Hepatic stellate cell (primary cell): Measurements from ENCODE around the gene TRIO.
A peak's percentile ranks its signal among the peaks of the same experiment; 100 is the strongest.

Experiments used
- DNase-seq: peaks from one replicate; pipeline ENCODE4 v3.0.0; 2011; ENCODE audit warnings: low spot score

TRIO gene

DNA sequence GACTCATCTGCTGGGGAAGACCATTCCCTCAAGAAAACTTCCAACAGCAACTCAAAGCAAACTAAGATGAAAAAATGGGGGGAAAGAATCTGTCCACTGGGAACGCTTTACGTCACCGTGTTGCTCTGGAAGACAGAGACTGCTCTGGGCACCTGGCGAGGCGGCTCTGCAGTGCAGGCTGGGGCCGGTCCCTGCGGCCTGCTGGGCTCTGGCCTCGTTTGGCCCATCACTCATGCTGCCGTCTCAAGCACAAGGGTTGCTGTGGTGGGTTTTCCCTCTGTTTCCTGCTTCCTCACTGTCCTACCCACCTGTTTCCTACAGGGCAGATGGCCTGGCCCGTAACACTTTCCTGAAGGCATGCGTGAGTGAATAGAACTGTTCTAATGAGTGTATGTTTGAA, 345.6 kb downstream of the TRIO start:
- no peak for DNase-seq

DNA sequence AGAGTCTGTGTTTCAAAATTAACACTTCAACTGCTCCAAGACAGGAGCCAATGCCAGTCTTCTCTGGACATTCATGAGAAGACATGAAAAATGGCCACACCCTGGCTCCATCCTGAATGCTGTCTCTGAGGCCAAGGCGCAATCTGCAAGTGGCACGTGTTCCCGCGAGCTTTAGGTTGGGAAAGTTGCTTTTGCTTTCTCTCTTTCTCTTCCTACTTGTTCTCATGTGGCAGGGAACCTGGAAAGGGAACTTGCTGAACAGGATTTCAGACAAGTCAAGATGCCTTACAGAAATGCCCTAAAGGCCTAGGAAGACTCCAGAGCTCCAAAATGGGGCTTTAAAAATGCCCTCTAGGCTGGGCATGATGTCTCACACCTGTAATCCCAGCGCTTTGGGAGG, 346.5 kb downstream of the TRIO start:
- no peak for DNase-seq

DNA sequence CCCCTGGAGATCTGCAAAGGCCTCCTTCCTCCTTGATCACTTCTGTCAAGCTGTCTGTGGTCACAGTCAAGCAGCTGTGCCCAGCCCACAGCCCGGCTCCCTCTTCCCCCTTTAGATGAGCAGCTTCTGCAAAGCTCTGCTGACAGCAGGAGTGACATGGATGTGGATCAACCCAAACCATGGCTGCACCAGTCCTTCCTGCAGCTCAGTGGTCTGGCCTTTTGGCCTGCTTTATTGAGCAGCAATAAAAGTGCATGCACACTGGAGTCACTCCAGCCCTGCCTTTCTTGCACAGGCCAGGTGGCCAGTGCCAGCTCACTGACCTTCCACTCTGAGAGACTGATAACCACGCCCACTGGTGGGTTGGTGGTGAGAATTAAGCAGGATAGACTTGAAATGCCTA, 347.2 kb downstream of the TRIO start:
- no peak for DNase-seq

DNA sequence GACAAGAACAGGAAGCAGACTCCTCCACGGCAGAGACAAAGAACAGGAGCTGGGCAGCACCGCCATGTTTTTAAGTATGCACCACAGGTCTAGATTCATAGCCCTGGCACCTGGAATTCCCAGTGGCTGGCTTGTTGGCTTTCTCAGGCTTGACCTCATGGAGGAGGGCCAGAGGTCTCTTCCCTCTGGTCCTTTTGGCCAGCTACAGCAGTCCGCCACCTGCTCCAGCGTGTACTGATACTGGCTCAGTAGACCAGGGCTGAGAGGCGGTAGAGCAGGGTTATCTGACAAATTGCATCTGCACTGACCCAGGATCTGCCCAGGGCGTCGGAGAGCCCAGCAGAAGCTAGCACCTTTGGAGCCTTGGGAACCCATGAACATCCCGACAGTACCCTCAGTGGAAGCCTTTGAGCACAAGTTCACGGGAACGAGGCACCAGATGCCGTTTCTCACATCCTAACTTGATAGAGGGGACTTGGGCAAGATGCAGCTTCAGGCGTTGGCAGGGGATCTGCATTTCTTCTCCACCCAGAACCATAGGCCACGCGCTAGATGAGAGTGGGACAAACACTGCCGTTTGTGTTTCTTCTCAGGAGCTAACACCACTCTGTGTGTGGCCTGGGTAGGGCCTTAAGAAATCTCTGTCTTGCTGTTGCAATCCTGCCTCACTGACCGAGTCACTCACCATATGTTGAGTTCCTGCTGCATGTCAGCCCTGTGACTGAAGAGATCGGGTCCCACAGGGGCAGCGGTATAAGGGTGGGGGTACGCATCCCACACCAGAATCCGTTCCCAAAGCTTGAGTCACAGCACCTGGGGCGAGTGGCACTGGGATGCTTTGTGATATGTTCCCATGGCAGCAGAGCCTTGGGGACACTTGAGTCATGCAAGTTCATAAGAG, 348.1 kb downstream of the TRIO start:
- peak; percentile 38 for DNase-seq

DNA sequence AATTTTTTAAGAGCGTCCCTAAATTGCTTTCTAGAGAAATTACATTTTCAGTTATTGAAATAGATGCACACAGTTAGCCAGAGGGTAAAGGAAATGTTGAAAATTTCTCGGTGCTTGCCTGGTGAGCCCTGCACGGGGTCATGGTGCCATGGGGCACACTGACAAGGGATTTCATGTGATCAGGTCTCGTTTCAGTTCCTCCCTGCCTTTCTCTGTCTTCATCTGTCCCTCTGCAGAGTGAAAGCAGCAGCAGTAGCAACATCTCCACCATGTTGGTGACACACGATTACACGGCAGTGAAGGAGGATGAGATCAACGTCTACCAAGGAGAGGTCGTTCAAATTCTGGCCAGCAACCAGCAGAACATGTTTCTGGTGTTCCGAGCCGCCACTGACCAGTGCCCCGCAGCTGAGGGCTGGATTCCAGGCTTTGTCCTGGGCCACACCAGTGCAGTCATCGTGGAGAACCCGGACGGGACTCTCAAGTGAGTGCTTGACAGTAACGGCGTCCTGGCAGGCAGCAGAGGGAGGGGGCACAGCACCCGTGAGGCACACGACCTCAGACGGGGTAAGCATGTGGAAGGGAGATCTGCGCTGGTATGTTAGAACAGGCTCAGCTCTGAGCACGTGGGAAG, 349.3 kb downstream of the TRIO start:
- no peak for DNase-seq

DNA sequence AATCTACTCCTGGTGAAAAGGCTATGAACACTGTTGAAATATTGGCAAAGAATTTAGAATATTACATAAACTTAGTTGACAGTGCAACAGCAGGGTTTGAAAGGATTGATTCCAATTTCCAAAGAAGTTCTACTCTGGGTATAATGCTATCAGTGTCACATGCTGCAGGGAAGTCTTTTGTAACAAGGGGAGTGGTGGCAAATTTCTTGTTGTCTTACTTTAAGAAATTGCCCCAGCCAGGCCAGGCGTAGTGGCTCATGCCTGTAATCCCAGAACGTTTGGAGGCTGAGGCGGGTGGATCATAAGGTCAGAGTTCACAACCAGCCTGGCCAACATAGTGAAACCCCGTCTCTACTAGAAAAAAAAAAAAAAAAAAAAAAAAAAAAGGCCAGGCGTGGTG, 352.2 kb downstream of the TRIO start:
- DNase-seq = no peak

DNA sequence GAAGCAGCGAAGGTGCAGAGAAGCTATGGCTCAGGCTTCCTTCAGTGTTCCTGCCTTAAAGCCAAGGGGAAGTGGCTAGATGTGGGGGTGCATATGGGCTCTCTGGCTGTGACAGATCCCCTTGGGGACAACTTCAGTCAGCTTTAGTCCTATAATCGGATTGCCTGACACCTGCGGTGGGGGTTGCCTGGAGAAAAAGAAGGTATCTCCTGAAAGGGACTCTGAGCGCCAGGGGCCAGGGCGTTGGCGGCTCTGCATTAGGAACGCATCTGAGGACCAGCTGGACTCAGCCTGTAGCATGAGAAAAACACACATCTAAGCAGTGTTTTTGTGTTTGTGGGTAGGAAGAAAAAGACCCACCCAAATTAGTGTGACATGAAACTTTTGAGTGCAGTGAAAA, 354.2 kb downstream of the TRIO start:
- DNase-seq = no peak

DNA sequence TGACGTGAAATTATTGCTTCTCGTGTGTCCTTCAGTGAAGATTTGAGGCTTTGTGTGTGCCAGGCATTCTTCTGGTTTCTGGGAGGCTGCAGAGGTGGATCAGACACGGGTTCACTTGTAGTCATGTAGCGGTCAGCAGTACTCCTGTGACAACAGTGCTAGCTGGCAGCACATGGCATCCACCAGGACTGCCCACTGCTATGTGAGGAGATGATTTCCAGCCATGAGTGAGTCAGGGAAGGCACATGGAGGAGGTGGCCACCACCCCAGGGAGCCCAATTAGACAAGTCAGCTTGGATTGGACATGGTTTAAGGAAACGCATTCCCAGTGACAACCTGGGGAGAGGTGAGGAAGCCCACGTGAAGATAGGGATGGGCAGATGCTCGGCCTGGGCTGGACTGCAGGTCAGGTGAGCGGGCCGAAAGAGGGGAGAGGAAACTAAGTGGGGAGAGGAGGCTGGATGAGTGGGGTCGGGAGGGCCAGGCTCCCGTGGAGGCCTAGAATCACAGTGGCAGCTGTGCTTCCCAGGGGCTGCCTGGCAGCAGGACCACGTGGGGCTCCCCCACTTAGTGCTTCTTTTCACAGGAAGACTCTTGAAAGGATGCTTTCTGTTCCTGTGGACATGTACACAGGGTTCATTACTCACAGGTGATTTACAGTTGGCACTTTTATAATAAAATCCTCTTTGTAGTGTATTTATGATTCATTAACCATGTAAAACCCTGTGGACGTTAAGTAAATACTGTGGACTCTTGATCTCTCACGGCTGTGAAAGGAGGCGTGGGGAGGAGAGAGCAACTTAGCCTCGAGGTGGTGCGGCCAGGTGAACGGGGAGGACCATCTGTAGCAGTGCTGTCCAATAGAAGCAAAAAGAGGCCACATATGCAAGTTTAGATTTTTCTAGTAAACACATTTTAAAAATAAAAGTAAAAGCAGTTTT, 358.5 kb downstream of the TRIO start:
- DNase-seq = no peak

DNA sequence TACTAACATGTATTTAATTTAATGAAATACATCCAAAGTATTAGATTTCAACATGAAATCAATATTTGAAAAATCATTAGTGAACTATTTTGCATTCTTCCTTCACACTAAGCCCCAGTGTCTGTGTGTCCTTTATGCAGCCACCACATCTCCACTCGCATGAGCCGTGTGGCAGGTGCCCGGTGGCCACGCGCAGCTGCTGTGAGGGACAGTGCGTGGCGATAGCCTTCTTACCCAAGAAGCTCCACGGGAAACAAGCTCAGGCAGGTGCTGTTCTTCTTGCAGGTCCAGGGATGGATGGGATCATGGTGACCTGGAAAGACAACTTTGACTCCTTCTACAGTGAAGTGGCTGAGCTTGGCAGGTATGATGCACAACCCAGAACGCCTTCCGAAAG, 359.1 kb downstream of the TRIO start:
- no peak for DNase-seq

DNA sequence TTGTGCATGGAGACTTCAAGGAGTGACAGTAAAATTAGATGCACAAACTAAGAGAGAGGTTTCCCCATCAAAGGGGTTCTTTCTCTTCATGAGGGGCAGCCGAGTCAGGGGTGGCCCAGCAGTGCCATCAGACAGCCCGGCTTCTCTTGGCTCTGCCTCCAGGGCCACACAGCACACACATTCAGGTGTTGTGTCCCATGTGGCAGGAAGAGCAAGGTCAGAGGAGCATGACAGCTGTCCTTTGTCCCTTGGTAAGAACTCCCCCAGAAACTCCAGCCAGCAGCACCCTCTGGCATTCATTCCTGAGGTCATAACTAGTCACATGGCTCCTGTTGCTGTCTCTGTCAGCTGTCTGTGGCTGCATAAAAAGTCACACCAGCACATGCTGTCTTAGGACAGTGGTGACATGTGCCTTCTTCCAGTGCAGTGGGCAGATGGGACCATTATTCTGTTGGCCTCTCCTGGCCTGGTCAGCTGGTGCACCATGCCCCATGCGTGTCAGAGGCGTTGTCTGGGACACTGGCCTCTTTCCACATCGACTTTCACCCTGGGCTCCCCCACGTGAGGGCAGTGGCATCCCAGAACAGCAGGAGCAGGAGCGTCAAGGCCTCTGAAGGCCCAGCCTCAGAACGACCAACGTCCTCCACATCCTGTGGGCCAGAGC, 360.0 kb downstream of the TRIO start:
- no peak for DNase-seq

DNA sequence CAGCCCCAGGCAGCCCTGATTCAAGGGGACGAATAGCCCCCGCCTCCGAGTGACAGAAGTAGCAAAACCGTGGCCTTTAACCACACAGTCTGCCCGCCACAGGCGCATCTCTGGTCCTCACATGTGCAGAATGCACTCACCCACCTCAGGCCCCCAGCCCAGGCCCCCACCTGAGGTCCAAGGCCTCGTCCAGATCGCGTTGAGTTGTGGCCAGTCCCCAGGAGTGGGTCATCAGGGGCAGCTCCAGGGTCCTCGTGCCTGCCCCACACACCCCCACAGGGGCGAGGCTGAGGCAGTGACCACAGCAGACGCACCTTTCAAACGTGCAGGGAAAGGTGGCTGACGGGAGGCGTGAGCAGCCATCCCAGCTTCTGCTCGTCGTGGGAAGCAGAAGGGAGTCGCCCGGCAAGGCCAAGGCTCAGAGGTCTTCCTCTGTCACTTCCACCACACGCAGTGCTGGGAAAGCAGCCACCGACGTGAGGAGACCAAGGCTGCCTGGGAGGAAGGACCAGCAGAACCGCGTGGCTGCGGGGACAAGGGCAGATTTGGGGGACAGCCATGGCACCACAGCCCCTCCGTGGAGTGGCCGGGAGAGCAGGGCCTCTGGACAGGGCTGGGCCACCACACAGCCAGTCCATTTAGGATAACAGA, 360.7 kb downstream of the TRIO start:
- no peak for DNase-seq

DNA sequence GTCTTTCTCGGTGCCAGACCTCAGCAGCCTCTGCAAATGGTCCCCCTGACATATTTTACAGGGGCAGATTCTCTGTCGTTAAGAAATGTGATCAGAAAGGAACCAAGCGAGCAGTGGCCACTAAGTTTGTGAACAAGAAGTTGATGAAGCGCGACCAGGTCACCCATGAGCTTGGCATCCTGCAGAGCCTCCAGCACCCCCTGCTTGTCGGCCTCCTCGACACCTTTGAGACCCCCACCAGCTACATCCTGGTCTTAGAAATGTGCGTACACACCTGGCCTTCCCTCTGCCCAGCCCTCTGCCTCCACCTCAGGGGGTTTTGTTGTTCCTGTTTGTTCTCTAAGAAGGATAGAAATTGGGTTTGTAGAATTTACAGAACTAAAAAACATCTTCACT, 361.2 kb downstream of the TRIO start:
- no peak for DNase-seq

DNA sequence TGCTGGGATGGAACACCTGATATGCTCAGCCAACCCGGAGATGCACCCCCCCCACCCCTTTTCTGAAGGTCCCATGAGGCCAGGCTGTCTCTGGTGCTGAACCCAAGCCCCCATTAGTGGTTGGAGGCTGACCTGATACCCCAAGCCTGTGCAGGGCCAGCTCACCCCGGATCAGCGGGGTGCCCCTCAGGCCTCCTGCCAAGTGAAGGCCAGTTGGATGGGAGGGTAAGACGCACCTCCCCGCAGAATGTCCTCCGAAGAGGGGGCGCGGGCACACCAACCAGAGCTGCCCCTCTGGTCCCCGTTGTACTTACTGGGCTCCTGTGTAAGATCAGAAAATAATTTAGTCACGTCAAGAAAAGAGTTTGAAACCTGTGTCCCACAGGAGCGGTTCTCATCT, 361.7 kb downstream of the TRIO start:
- no peak for DNase-seq

DNA sequence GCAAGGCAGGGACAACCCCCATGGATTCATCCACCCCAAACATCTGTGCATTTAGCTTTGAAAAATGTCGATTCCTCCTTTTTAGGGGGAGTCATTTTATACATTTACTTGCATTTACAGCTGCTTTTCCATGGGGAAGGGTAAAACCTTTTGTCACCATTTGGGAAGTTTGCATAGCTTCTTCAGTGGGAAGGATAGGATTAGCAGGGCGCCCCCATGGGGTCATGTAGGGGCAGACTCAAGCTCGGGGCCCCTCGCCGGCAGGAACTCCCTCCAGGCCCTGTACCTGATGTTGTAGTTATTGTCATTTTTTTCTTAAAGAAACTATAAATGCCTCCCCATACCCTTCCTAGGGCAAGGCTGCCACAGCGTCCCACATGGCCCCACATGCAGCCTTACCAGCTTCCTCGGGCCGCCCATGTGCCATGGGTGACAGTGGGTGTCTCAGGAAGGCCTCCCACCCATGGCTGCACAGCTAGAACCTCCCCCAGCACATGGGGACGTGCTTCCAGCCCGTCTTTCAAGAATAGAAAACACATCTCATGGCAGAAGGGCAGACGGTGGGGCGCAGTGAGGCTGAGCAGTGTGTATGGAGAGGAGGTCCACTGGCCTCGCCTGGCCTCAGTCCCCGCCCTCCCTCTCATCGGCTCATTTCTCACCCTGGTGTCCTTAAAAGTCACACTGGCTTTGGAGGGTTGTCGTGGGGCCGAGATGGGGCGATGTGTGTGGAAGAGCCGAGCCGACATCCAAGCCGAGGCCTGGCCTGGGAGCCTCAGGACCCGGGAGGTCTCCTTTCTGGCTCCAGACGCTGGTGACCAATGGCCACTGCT, 362.4 kb downstream of the TRIO start:
- DNase-seq = no peak

DNA sequence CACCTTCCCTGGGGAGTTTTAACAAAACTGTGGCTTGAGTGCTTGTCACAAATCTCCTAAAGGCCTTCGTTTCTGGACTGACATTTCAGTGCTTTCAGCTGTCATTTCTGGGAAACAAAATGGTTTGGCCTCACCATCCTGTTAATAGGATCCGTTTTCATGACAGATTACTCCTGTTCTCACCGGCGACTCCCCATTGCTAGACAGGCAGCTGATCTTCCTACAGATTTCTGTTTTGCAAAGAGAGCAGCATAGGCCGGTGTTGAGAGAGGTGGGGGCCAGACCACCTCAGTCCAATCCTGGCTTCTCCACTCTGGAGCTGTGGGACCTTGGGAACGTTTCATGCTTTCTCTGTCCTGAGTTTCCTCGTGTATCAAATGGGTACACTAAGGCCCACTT, 363.0 kb downstream of the TRIO start:
- no peak for DNase-seq

DNA sequence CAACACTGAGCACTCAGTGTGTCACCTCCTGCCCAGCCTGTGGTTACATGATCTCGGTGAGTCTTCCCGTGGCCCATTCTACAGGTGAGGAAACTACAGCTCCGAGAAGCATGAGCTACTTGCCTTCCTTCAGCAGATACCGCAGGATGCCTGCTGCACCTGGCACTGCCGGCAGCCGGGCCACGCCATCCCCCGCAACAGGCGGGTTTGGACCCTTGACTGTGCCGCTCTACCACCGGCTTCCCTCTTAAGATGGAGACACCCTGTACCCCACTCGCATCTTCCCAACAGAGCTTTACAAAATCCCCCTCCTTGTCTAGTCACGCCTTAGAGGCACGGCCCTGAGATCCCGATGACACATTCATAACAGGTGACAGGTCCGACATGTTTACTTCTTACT, 363.5 kb downstream of the TRIO start:
- no peak for DNase-seq

DNA sequence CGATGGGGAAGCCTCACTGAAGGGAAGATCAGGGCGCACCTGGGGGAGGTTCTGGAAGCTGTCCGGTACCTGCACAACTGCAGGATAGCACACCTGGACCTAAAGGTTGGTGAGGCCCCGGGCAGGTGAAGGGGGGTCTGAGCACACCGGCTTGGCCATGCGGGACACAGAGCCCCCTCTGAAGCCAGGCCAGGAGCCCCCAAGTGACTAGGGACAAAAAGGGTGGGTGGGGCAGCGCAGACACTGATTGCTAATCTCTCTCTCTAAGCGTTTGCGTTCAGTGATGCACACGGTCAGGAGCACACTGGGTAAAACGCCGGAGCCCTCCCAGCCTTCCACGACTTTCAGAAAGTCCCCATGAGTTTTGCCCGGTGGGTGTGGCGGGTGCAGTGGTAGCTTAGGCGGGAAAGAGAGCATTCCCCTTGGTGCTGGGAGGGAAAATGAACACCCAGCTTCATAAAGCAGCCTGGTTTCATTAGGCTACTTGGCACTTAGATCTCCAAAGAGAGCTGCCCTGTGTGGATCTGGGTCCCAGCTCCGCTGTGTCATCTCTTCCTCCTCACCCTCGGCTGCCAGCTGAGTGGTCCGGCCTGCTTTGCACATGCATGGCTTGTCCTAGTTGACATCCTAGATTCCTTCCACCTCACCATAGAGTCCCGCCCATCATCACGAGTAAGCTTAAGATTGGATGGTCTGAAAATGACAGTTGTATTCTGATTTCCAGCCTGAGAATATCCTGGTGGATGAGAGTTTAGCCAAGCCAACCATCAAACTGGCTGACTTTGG, 364.2 kb downstream of the TRIO start:
- no peak for DNase-seq

DNA sequence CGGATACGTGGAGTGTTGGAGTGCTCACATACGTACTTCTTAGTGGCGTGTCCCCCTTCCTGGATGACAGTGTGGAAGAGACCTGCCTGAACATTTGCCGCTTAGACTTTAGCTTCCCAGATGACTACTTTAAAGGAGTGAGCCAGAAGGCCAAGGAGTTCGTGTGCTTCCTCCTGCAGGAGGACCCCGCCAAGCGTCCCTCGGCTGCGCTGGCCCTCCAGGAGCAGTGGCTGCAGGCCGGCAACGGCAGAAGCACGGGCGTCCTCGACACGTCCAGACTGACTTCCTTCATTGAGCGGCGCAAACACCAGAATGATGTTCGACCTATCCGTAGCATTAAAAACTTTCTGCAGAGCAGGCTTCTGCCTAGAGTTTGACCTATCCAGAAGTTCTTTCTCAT, 364.9 kb downstream of the TRIO start:
- no peak for DNase-seq

DNA sequence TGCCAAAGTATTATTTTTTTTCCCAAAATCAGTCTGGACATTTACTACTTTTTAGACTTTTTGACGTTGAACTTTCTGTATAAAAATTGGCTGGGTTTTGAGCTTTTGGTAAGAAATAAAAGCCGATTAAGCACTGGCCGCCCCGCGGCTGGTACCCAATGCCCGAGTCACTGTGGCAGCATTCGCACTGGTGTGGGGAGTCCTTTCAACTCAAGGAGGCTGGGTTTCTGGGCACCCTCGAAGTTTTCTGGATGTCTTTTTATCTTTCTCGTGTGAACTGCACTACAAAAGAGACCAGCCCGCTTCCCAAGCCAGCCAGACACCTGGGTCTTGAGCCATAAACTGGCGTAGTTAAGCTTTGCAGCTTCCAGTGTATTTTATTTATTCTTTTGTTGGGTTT, 366.4 kb downstream of the TRIO start:
- DNase-seq = no peak
